K562 (cell line): ENCODE measurements around the gene FUZ. TPM values are rescaled to one million over a fixed set of nuclear protein-coding genes. Genes with fewer than 3 reads are reported as not detected.

Experiments used
- ATAC-seq: fragments of 200-7000 bp; cut with Tn5 transposase; 3 replicates; pipeline ENCODE4 v1.9.1; 2020; ENCODE audit warnings: moderate library complexity
- BruUV-seq: library from RNA; stranded (reverse); fragments of 400-500 nt; replicated peaks from 2 replicates; lab custom pipeline; 2021; lab: Mats Ljungman, UMichigan
- CTCF ChIA-PET: fragments of 300-600 bp; formaldehyde crosslinking; extraction: SDS; loops from one replicate; lab custom pipeline; 2021; ENCODE audit warnings: low intra/inter-chr PET ratio; lab: Yijun Ruan, JAX
- POLR2A ChIA-PET: fragments of 300-600, 350-650 bp; sonication (Branson Sonifier 250); formaldehyde crosslinking; extraction: SDS; loops from one replicate; lab custom pipeline; 2021; ENCODE audit warnings: antibody characterized with exemption, inconsistent platforms; lab: Yijun Ruan, JAX
- DNase-seq, 4 experiments: peaks; one replicate each; pipeline versions ENCODE4 v3.0.0 to v3.0.0-alpha.2; 2011 to 2018; ENCODE audit warnings: low spot score in 3 of 4, mixed read lengths in 3 of 4; ENCODE audit errors: extremely low read depth in 1 of 4
- FAIRE-seq: peaks from 2 replicates; lab custom pipeline; 2011; peaks lifted over from hg19 to GRCh38; lab: Jason Lieb, UNC
- H2AFZ ChIP-seq: 2 replicates; pipeline ENCODE4 v1.6.0; 2011; ENCODE audit warnings: low read depth, low read length, control low read depth, inconsistent platforms
- H3K27ac ChIP-seq: fragments of 200-600 bp; 3 replicates; pipeline ENCODE4 v1.8.0; 2011; ENCODE audit warnings: low read depth, mild to moderate bottlenecking, control low read depth, inconsistent platforms, low read length, moderate library complexity, mixed read lengths; ENCODE audit errors: extremely low read depth
- H3K27me3 ChIP-seq, 2 experiments: fragments of 300-600 bp in 1 of 2; 2 replicates in 1 of 2; 3 replicates in 1 of 2; pipeline versions ENCODE4 v1.6.0 to v1.8.0; 2011; ENCODE audit warnings: inconsistent platforms in 2 of 2, low read length in 2 of 2, mild to moderate bottlenecking in 1 of 2, mixed read lengths in 1 of 2, moderate library complexity in 1 of 2; ENCODE audit not compliant: control insufficient read depth in 2 of 2, insufficient read depth in 2 of 2
- H3K36me3 ChIP-seq: fragments of 300-600 bp; 3 replicates; pipeline ENCODE4 v1.8.0; 2011; ENCODE audit warnings: mild to moderate bottlenecking, low read length, inconsistent platforms; ENCODE audit not compliant: control insufficient read depth, insufficient read depth
- H3K4me1 ChIP-seq, 2 experiments: fragments of 200-600 bp in 1 of 2; replicated peaks in 1 of 2; 2 replicates in 1 of 2; 3 replicates in 1 of 2; pipeline versions ENCODE4 v1.5.1 to v1.8.0; 2011; ENCODE audit warnings: inconsistent platforms in 2 of 2, low read length in 2 of 2, mild to moderate bottlenecking in 1 of 2, mixed read lengths in 1 of 2, moderate library complexity in 1 of 2; ENCODE audit not compliant: control insufficient read depth in 2 of 2, insufficient read depth in 2 of 2
- H3K4me2 ChIP-seq: 2 replicates; pipeline ENCODE4 v1.6.1; 2011; ENCODE audit warnings: low read length, control low read depth, inconsistent platforms, mixed read lengths; ENCODE audit not compliant: insufficient read depth
- H3K4me3 ChIP-seq: fragments of 200-600 bp; sonication (generic), shearing (Covaris generic); 2 replicates; pipeline ENCODE4 v1.5.1; 2016; ENCODE audit warnings: control low read depth, inconsistent platforms
- H3K79me2 ChIP-seq: fragments of 200-600 bp; 3 replicates; pipeline ENCODE4 v1.8.0; 2011; ENCODE audit warnings: low read length, inconsistent platforms; ENCODE audit not compliant: control insufficient read depth, insufficient read depth
- H3K9ac ChIP-seq, 2 experiments: 2 replicates each; pipeline versions ENCODE4 v1.6.0 to v1.6.1; 2011; ENCODE audit warnings: low read depth in 2 of 2, low read length in 2 of 2, control low read depth in 1 of 2, inconsistent platforms in 1 of 2, mild to moderate bottlenecking in 1 of 2, mixed read lengths in 1 of 2; ENCODE audit not compliant: insufficient read depth in 1 of 2
- H3K9me1 ChIP-seq: one replicate; pipeline ENCODE4 v1.6.0; 2011; ENCODE audit warnings: inconsistent platforms, mild to moderate bottlenecking, low read length, moderate library complexity; ENCODE audit not compliant: control insufficient read depth, insufficient read depth
- H3K9me3 ChIP-seq: replicated peaks from 2 replicates; pipeline ENCODE4 v1.5.1; 2011; ENCODE audit warnings: low read depth, low read length, inconsistent platforms; ENCODE audit not compliant: control insufficient read depth, insufficient read depth
- H4K20me1 ChIP-seq: replicated peaks from 2 replicates; pipeline ENCODE4 v1.6.1; 2011; ENCODE audit warnings: low read length, inconsistent platforms, mixed read lengths; ENCODE audit not compliant: control insufficient read depth, insufficient read depth
- BCOR ChIP-seq: fragments of 450-650 bp; IDR thresholded peaks from 2 replicates; pipeline ENCODE4 v1.6.1; 2016
- ESRRB ChIP-seq: fragments of 250-450 bp; sonication (Bioruptor Pico); IDR thresholded peaks from 2 replicates; pipeline ENCODE4 v1.5.0; 2020; ENCODE audit warnings: mild to moderate bottlenecking, moderate library complexity, borderline replicate concordance
- GATAD2A ChIP-seq: fragments of 450-650 bp; IDR thresholded peaks from 2 replicates; pipeline ENCODE4 v1.6.1; 2017
- KAT7 ChIP-seq: sonication (generic); formaldehyde crosslinking; IDR thresholded peaks from 2 replicates; pipeline ENCODE4 v1.8.0; 2022; ENCODE audit warnings: missing genetic modification reagents, mild to moderate bottlenecking, borderline replicate concordance
- KDM1A ChIP-seq, 2 experiments: fragments of 450-650 bp; IDR thresholded peaks; 2 replicates each; pipeline ENCODE4 v1.6.1; 2016; ENCODE audit warnings: mild to moderate bottlenecking in 2 of 2
- KLF1 ChIP-seq: fragments of 450-650 bp; IDR thresholded peaks from 2 replicates; pipeline ENCODE4 v1.6.1; 2016; ENCODE audit warnings: missing genetic modification characterization, missing compliant biosample characterization
- LEF1 ChIP-seq: fragments of 450-650 bp; IDR thresholded peaks from 2 replicates; pipeline ENCODE4 v1.6.1; 2016; ENCODE audit warnings: mild to moderate bottlenecking
- NFIC ChIP-seq: fragments of 450-650 bp; IDR thresholded peaks from 2 replicates; pipeline ENCODE4 v1.6.1; 2017; ENCODE audit warnings: mild to moderate bottlenecking, inconsistent platforms
- RBM25 ChIP-seq: fragments of 200-400 bp; formaldehyde crosslinking; IDR thresholded peaks from 2 replicates; pipeline ENCODE4 v1.6.1; 2018; ENCODE audit warnings: low read length, low read depth, moderate library complexity; ENCODE audit not compliant: severe bottlenecking
- ZNF431 ChIP-seq: sonication (generic); formaldehyde crosslinking; IDR thresholded peaks from 2 replicates; pipeline ENCODE4 v1.8.0; 2022; ENCODE audit warnings: mild to moderate bottlenecking, missing genetic modification reagents
- WGBS: fragments of 100-300 bp; shearing (Covaris generic); methylation state at CpG from one replicate; pipeline ENCODE4 v1.1.6; 2016; ENCODE audit warnings: low coverage, mixed read lengths; ENCODE audit not compliant: insufficient coverage; ENCODE audit errors: missing lambda C conversion rate; 5-methylcytosine and 5-hydroxymethylcytosine counted together
- in situ Hi-C: fragments of 300-500 bp; cut with MboI; formaldehyde crosslinking; loops from 4 replicates; pipeline ENCODE4 v1.15.0; 2018; ENCODE audit warnings: inconsistent platforms, mixed read lengths
- intact Hi-C: fragments of 100-400 bp; cut with micrococcal nuclease; formaldehyde crosslinking; loops from 2 replicates; pipeline ENCODE4 v1.14.2; 2022
- polyA plus RNA-seq, 8 experiments: library from polyadenylated mRNA; depleted of rRNA in 4 of 8; stranded (reverse) in 5 of 8; unstranded in 3 of 8; fragments of >200 nt; fragmentation: Nextera tagmentation in 2 of 8; fragmentation: Illumina TruSeq in 1 of 8; extraction: Ambion mirVana in 2 of 8; extraction: Trizol in 1 of 8; gene quantifications; 2 replicates each; pipeline versions ENCODE4 v1.2.1 to v1.2.3, GENCODE V29; 2011 to 2014; ENCODE audit warnings: inconsistent platforms in 1 of 8, missing spikeins in 1 of 8
- total RNA-seq, 7 experiments: library from RNA; depleted of rRNA in 6 of 7; stranded (reverse); fragments of >200 nt in 6 of 7; fragmentation: Illumina TruSeq in 2 of 7; extraction: Trizol in 2 of 7; gene quantifications; 2 replicates each; pipeline versions ENCODE4 v1.2.1 to v1.2.3, GENCODE V29; 2011 to 2021; ENCODE audit warnings: low replicate concordance in 1 of 7
- TF ChIP-seq, protein P1 (sequence below), 2 experiments: fragments of 200-800 bp in 1 of 2; sonication (Bioruptor generic) in 1 of 2; sonication (generic) in 1 of 2; formaldehyde crosslinking in 1 of 2; IDR thresholded peaks in 1 of 2; conservative IDR thresholded peaks in 1 of 2; 2 replicates each; pipeline versions ENCODE4 v1.5.0 to v1.6.1; 2016 to 2020; ENCODE audit warnings: missing compliant biosample characterization in 1 of 2, missing genetic modification characterization in 1 of 2, missing genetic modification reagents in 1 of 2
- TF ChIP-seq, protein P2 (sequence below), 2 experiments: IDR thresholded peaks in 1 of 2; conservative IDR thresholded peaks in 1 of 2; 2 replicates each; pipeline ENCODE4 v1.6.1; 2016; ENCODE audit warnings: low read depth in 2 of 2, mild to moderate bottlenecking in 1 of 2, missing compliant biosample characterization in 1 of 2, missing genetic modification characterization in 1 of 2, moderate library complexity in 1 of 2
- TF ChIP-seq, protein P3 (sequence below): fragments of 250-450 bp; sonication (Bioruptor Pico); IDR thresholded peaks from 2 replicates; pipeline ENCODE4 v1.8.0; 2022; ENCODE audit warnings: inconsistent platforms

Gene FUZ
- total and polyA plus RNA-seq, 9 of the 15 experiments (the other 6 are each of a cell fraction or from before 2014, with no cell fraction given) = 0.17 to 7.6 (median 3.6) TPM; not detected in 1

DNA sequence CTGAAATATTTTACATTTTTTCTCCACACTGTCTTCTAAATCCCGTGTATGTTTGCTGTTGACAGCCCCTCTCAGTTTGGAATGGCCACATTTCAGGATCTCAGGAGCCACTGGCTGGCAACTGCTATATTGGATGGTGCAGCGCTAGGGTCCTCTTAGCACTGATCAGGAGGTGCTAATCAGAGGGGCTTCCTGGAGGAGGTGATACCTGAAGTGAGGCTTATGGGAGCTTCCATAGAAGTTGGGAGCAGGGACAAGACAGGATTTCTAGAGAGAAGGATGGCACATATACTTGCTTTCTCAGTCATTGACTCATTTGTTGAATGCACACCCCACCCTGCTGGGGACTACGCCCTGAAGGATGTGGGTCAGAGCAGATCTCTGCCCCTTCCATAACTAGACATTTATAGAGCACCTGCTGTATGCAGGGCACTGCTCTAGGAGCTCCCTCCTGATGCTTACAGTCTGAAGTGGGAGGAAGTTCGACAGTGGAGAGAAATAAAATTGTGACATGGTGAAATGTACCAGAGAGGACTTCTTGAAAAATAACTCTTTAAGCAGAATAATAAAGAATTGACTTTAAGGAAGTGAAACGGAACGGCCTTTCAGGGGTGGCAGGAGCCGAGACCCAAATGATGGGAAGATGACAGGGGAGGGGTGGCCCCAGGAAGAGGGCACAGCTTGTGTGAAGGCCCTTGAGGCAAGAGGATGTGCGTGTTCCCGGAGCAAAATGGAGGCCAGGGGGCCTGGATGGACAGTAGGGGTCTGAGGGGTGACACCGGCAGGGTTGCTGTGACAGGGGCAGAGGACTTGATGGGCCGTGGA, 33.1 kb downstream of the FUZ start (continued):
- no peak for TF ChIP-seq ESRRB
- no peak for TF ChIP-seq ZNF431 (CRISPR knock-in tag)
- TF ChIP-seq, all 486 proteins: peak for 3

DNA sequence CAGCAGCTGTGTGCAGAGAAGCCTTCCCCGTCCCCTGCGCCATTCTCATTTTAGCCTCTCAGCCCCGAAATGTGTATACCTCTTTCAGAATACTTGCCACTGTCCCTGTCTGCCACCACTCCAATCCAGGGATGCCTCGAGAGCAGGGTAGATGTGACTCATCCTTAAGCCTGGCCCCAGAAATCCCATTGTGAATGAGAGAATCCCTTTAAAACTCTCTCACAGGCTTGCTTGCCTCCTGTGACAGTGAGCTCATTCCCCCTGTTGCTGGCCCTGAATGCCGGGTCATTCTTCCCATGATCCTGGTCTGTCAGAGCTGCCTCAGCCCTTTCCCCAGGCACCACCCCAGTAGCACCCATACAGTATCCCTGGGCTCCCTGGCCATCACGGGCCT, 36.7 kb downstream of the FUZ start:
- Histone ChIP-seq H3K9ac (peak overlapping the region; percentile 32 to 81), H3K4me3 (no peak overlapping the region), H3K79me2 (peaks cover 75% of the 10 kb centered on the region), H3K36me3 (peaks cover 52% of the 10 kb centered on the region; the same call in 2 of the 3 replicates), H3K9me3 (no peaks in the 10 kb centered on the region), H3K4me2 (peak overlapping the region; percentile 68), H3K27ac (peak overlapping the region; percentile 69), H4K20me1 (peaks cover 5% of the 10 kb centered on the region; the same call in 1 of the 2 replicates), H3K9me1 (peaks cover 2% of the 10 kb centered on the region), H2AFZ (no peak overlapping the region), H3K27me3 (no peaks in the 10 kb centered on the region), H3K4me1 (peaks cover 39 to 66% of the 10 kb centered on the region in 2 experiments)
- no peak for ATAC-seq
- BruUV-seq = no TSS peak
- 63% methylated on average over 6 of the region's 6 CpGs for WGBS
- CTCF ChIA-PET = interaction anchor here (0.5 kb wide), 1 partner anchor 866 kb away, joined by 3 read pairs; no protein-coding TSS in a partner anchor
- FAIRE-seq = peak; percentile 19
- no peak for DNase-seq
- in situ Hi-C loops = no loop called here
- POLR2A ChIA-PET = interaction anchor here (0.8 to 1.4 kb wide), 3 partner anchors 9 to 59 kb away, joined by 3 to 6 read pairs (median 3); partner anchors contain the start of gene AP2A1
- intact Hi-C loops = loop anchor here (2.0 kb wide), 1 partner anchor 30 kb away; no protein-coding TSS in a partner anchor
- peak; percentile 72 for TF ChIP-seq RBM25
- TF ChIP-seq, protein P1, sequence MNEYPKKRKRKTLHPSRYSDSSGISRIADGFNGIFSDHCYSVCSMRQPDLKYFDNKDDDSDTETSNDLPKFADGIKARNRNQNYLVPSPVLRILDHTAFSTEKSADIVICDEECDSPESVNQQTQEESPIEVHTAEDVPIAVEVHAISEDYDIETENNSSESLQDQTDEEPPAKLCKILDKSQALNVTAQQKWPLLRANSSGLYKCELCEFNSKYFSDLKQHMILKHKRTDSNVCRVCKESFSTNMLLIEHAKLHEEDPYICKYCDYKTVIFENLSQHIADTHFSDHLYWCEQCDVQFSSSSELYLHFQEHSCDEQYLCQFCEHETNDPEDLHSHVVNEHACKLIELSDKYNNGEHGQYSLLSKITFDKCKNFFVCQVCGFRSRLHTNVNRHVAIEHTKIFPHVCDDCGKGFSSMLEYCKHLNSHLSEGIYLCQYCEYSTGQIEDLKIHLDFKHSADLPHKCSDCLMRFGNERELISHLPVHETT (CRISPR knock-in tag; conservative IDR thresholded peaks at IDR 0.05 in 1 of 2, IDR thresholded peaks at IDR 0.05 in 1 of 2) = no peak
- TF ChIP-seq KLF1 (tag) = no peak
- TF ChIP-seq GATAD2A = no peak
- TF ChIP-seq KDM1A (IDR thresholded peaks at IDR 0.05) = peak; percentile 19 to 47; a peak in 1 of 4 replicates
- TF ChIP-seq BCOR = peak; percentile 87
- TF ChIP-seq, protein P2, sequence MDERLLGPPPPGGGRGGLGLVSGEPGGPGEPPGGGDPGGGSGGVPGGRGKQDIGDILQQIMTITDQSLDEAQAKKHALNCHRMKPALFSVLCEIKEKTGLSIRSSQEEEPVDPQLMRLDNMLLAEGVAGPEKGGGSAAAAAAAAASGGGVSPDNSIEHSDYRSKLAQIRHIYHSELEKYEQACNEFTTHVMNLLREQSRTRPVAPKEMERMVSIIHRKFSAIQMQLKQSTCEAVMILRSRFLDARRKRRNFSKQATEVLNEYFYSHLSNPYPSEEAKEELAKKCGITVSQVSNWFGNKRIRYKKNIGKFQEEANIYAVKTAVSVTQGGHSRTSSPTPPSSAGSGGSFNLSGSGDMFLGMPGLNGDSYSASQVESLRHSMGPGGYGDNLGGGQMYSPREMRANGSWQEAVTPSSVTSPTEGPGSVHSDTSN (CRISPR knock-in tag; IDR thresholded peaks at IDR 0.05; ENCODE audit: low read depth) = no peak
- TF ChIP-seq, protein P2 (tag; conservative IDR thresholded peaks at IDR 0.05; ENCODE audit: low read depth) = no peak
- no peak for TF ChIP-seq KAT7 (CRISPR knock-in tag)
- no peak for TF ChIP-seq LEF1
- TF ChIP-seq, protein P3, sequence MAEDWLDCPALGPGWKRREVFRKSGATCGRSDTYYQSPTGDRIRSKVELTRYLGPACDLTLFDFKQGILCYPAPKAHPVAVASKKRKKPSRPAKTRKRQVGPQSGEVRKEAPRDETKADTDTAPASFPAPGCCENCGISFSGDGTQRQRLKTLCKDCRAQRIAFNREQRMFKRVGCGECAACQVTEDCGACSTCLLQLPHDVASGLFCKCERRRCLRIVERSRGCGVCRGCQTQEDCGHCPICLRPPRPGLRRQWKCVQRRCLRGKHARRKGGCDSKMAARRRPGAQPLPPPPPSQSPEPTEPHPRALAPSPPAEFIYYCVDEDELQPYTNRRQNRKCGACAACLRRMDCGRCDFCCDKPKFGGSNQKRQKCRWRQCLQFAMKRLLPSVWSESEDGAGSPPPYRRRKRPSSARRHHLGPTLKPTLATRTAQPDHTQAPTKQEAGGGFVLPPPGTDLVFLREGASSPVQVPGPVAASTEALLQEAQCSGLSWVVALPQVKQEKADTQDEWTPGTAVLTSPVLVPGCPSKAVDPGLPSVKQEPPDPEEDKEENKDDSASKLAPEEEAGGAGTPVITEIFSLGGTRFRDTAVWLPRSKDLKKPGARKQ (CRISPR knock-in tag) = no peak
- no peak for TF ChIP-seq NFIC
